HEK293 (cell line): ENCODE results near the gene UMAD1.

Experiments used
- CTCF ChIA-PET: fragments of 350-600 bp; formaldehyde crosslinking; extraction: SDS; loops from one replicate; lab custom pipeline; 2021; ENCODE audit warnings: antibody characterized with exemption; lab: Yijun Ruan, JAX
- POLR2A ChIA-PET: fragments of 300-600 bp; formaldehyde crosslinking; extraction: SDS; loops from one replicate; lab custom pipeline; 2020; ENCODE audit warnings: antibody characterized with exemption, inconsistent platforms; lab: Yijun Ruan, JAX
- H3K27ac ChIP-seq: fragments of 200-500 bp; sonication (Bioruptor generic); 2 replicates; pipeline ENCODE4 v1.5.1; 2014; ENCODE audit warnings: low read depth, low read length, control low read depth, inconsistent platforms; ENCODE audit errors: extremely low read depth
- H3K36me3 ChIP-seq, 2 experiments: fragments of 200-500 bp in 1 of 2; sonication (Bioruptor generic) in 1 of 2; 1 replicate in 1 of 2; 2 replicates in 1 of 2; pipeline ENCODE4 v1.5.1; 2014 to 2017; ENCODE audit warnings: inconsistent platforms in 2 of 2, low read length in 2 of 2; ENCODE audit not compliant: control insufficient read depth in 2 of 2, insufficient read depth in 1 of 2
- H3K4me1 ChIP-seq: fragments of 200-500 bp; sonication (Bioruptor generic); 2 replicates; pipeline ENCODE4 v1.5.1; 2014; ENCODE audit warnings: mild to moderate bottlenecking, low read length, inconsistent platforms; ENCODE audit not compliant: control insufficient read depth, insufficient read depth
- H3K4me3 ChIP-seq: 2 replicates; pipeline ENCODE4 v1.5.1; 2011; ENCODE audit warnings: low read depth, mild to moderate bottlenecking, control low read depth, low read length, moderate library complexity
- H3K9me3 ChIP-seq: fragments of 200-500 bp; sonication (Bioruptor generic); 2 replicates; pipeline ENCODE4 v1.5.1; 2014; ENCODE audit warnings: low read depth, low read length, inconsistent platforms; ENCODE audit not compliant: control insufficient read depth, insufficient read depth
- AEBP2 ChIP-seq: fragments of 450-650 bp; formaldehyde crosslinking; IDR thresholded peaks from 2 replicates; pipeline ENCODE4 v1.5.1; 2016; ENCODE audit warnings: missing biosample characterization, missing genetic modification characterization, borderline replicate concordance
- GLI4 ChIP-seq: fragments of 450-650 bp; formaldehyde crosslinking; IDR thresholded peaks from 2 replicates; pipeline ENCODE4 v1.5.1; 2016; ENCODE audit warnings: missing biosample characterization, missing genetic modification characterization
- KLF1 ChIP-seq: fragments of 450-650 bp; formaldehyde crosslinking; IDR thresholded peaks from 2 replicates; pipeline ENCODE4 v1.5.1; 2016; ENCODE audit warnings: missing biosample characterization, missing genetic modification characterization
- KLF17 ChIP-seq: fragments of 450-650 bp; formaldehyde crosslinking; IDR thresholded peaks from 2 replicates; pipeline ENCODE4 v1.5.1; 2016; ENCODE audit warnings: missing biosample characterization, missing genetic modification characterization
- KLF7 ChIP-seq: fragments of 450-650 bp; formaldehyde crosslinking; IDR thresholded peaks from 2 replicates; pipeline ENCODE4 v1.5.1; 2016; ENCODE audit warnings: missing biosample characterization, missing genetic modification characterization, borderline replicate concordance
- KLF8 ChIP-seq: fragments of 450-650 bp; formaldehyde crosslinking; IDR thresholded peaks from 2 replicates; pipeline ENCODE4 v1.5.1; 2016; ENCODE audit warnings: missing biosample characterization, missing genetic modification characterization
- OSR2 ChIP-seq: fragments of 450-650 bp; formaldehyde crosslinking; IDR thresholded peaks from 2 replicates; pipeline ENCODE4 v1.5.1; 2016; ENCODE audit warnings: missing biosample characterization, missing genetic modification characterization
- OVOL3 ChIP-seq: fragments of 450-650 bp; formaldehyde crosslinking; IDR thresholded peaks from 2 replicates; pipeline ENCODE4 v1.5.1; 2016; ENCODE audit warnings: missing biosample characterization, missing genetic modification characterization
- PRDM10 ChIP-seq: fragments of 450-650 bp; formaldehyde crosslinking; IDR thresholded peaks from 2 replicates; pipeline ENCODE4 v1.5.1; 2016; ENCODE audit warnings: missing biosample characterization, missing genetic modification characterization
- YY2 ChIP-seq: fragments of 450-650 bp; formaldehyde crosslinking; IDR thresholded peaks from 2 replicates; pipeline ENCODE4 v1.5.1; 2016; ENCODE audit warnings: missing biosample characterization, missing genetic modification characterization
- ZNF121 ChIP-seq: fragments of 450-650 bp; formaldehyde crosslinking; IDR thresholded peaks from 2 replicates; pipeline ENCODE4 v1.5.1; 2016; ENCODE audit warnings: missing biosample characterization, missing genetic modification characterization
- ZNF140 ChIP-seq: fragments of 450-650 bp; formaldehyde crosslinking; IDR thresholded peaks from 2 replicates; pipeline ENCODE4 v1.5.1; 2016; ENCODE audit warnings: missing biosample characterization, missing genetic modification characterization
- ZNF174 ChIP-seq: fragments of 450-650 bp; formaldehyde crosslinking; IDR thresholded peaks from 2 replicates; pipeline ENCODE4 v1.5.0; 2017; ENCODE audit warnings: missing biosample characterization, mild to moderate bottlenecking, missing genetic modification characterization
- ZNF184 ChIP-seq: fragments of 450-650 bp; IDR thresholded peaks from 2 replicates; pipeline ENCODE4 v1.5.1; 2018; ENCODE audit warnings: missing biosample characterization, mild to moderate bottlenecking, missing genetic modification characterization
- ZNF362 ChIP-seq: fragments of 450-650 bp; formaldehyde crosslinking; IDR thresholded peaks from 2 replicates; pipeline ENCODE4 v1.5.1; 2016; ENCODE audit warnings: missing biosample characterization, missing genetic modification characterization
- ZNF398 ChIP-seq: fragments of 450-650 bp; formaldehyde crosslinking; IDR thresholded peaks from 2 replicates; pipeline ENCODE4 v1.5.1; 2017; ENCODE audit warnings: missing biosample characterization, missing genetic modification characterization
- ZNF623 ChIP-seq: fragments of 450-650 bp; formaldehyde crosslinking; IDR thresholded peaks from 2 replicates; pipeline ENCODE4 v1.5.1; 2016; ENCODE audit warnings: missing biosample characterization, missing genetic modification characterization
- ZNF654 ChIP-seq: fragments of 450-650 bp; formaldehyde crosslinking; IDR thresholded peaks from 2 replicates; pipeline ENCODE4 v1.5.1; 2016; ENCODE audit warnings: low read depth, missing biosample characterization, missing genetic modification characterization
- ZNF658 ChIP-seq: fragments of 450-650 bp; formaldehyde crosslinking; IDR thresholded peaks from 2 replicates; pipeline ENCODE4; 2016; ENCODE audit warnings: missing biosample characterization, missing genetic modification characterization
- ZSCAN30 ChIP-seq: fragments of 450-650 bp; IDR thresholded peaks from 2 replicates; pipeline ENCODE4 v1.5.1; 2018; ENCODE audit warnings: missing biosample characterization, mild to moderate bottlenecking, missing genetic modification characterization, moderate library complexity
- ZXDB ChIP-seq: fragments of 450-650 bp; formaldehyde crosslinking; IDR thresholded peaks from 2 replicates; pipeline ENCODE4 v1.5.1; 2016; ENCODE audit warnings: missing biosample characterization, missing genetic modification characterization

UMAD1 gene

GRCh38 chr7:7641129-7641663 lies 644 bp downstream of the UMAD1 start (continued):
- TF ChIP-seq ZNF140 (tag by site-specific recombination) (no peak), ZNF121 (no peak), ZSCAN30 (tag by site-specific recombination) (no peak)
- TF ChIP-seq, all 188 proteins: peak for 5

- H3K27ac ChIP-seq, result no peak overlapping the region
- no peak for TF ChIP-seq ZNF184 (tag by site-specific recombination)
- no peak for TF ChIP-seq OVOL3 (tag by site-specific recombination)
- no peak for TF ChIP-seq ZNF658
- 0 out of 2 replicates have a peak, but pooled peaks have one; percentile 37 for TF ChIP-seq ZNF398 (tag by site-specific recombination)
- TF ChIP-seq OSR2 (tag by site-specific recombination), result peak; percentile 19; the same call in 1 of the 2 replicates
- TF ChIP-seq ZNF623 (tag by site-specific recombination), result no peak
- peak; percentile 77; the same call in 1 of the 2 replicates for TF ChIP-seq KLF7 (tag by site-specific recombination)
- no peak for TF ChIP-seq ZNF174 (tag by site-specific recombination)
- no peak for TF ChIP-seq AEBP2 (tag by site-specific recombination)
- peak; percentile 88 for TF ChIP-seq ZNF362 (tag by site-specific recombination)
- TF ChIP-seq GLI4 (tag by site-specific recombination), result no peak
- TF ChIP-seq KLF17 (tag by site-specific recombination), result peak; percentile 35; the same call in 1 of the 2 replicates
- 0 out of 2 replicates have a peak, but pooled peaks have one; percentile 18 for TF ChIP-seq KLF8 (tag by site-specific recombination)
- 0 out of 2 replicates have a peak, but pooled peaks have one; percentile 36 for TF ChIP-seq ZXDB
- no peak for TF ChIP-seq ZNF654
- TF ChIP-seq YY2 (tag by site-specific recombination), result no peak
- peak; percentile 90 for TF ChIP-seq KLF1 (tag by site-specific recombination)
- TF ChIP-seq PRDM10 (tag by site-specific recombination), result peak; percentile 34; the same call in 1 of the 2 replicates
- ChIA-PET POLR2A (interaction anchor here (1.8 kb wide), 1 partner anchor 329 kb away, joined by 7 read pairs; no protein-coding TSS in a partner anchor), CTCF (interaction anchor here (1.1 kb wide), 1 partner anchor 122 kb away, joined by 3 read pairs; no protein-coding TSS in a partner anchor)
- 0 out of 2 replicates have a peak, but pooled peaks cover 3% of the 10 kb centered on the region for H3K4me1 ChIP-seq
- H3K9me3 ChIP-seq, result no peaks in the 10 kb centered on the region
- H3K4me3 ChIP-seq, result no peak overlapping the region
- H3K36me3 ChIP-seq, result peaks cover 5 to 8% of the 10 kb centered on the region in 2 experiments; a peak in 2 of 3 replicates
Measured at GRCh38 chr7:7642081-7642480, 1.5 kb downstream of the UMAD1 start.
